BLaER1 (cell line): Measurements from ENCODE around the gene EIF5.

Source experiments
- H3K27ac ChIP-seq: shearing (Covaris generic); formaldehyde crosslinking; 2 replicates; pipeline ENCODE4 v1.8.1; 2022
- H3K27me3 ChIP-seq: shearing (Covaris generic); formaldehyde crosslinking; 2 replicates; pipeline ENCODE4 v1.8.1; 2022
- H3K36me3 ChIP-seq: shearing (Covaris generic); formaldehyde crosslinking; 2 replicates; pipeline ENCODE4 v1.8.1; 2022
- H3K4me1 ChIP-seq: shearing (Covaris generic); formaldehyde crosslinking; 2 replicates; pipeline ENCODE4 v1.8.1; 2022
- H3K4me2 ChIP-seq: shearing (Covaris generic); formaldehyde crosslinking; 2 replicates; pipeline ENCODE4 v1.8.1; 2022
- H3K4me3 ChIP-seq: shearing (Covaris generic); formaldehyde crosslinking; 2 replicates; pipeline ENCODE4 v1.8.1; 2022
- H3K9ac ChIP-seq: shearing (Covaris generic); formaldehyde crosslinking; 2 replicates; pipeline ENCODE4 v1.8.1; 2022
- H3K9me3 ChIP-seq: shearing (Covaris generic); formaldehyde crosslinking; 2 replicates; pipeline ENCODE4 v1.8.1; 2022
- H4K20me1 ChIP-seq: shearing (Covaris generic); formaldehyde crosslinking; 2 replicates; pipeline ENCODE4 v1.8.1; 2022
- Cebpa-rat ChIP-seq: shearing (Covaris generic); IDR thresholded peaks from 2 replicates; pipeline ENCODE4 v1.8.1; 2022

The EIF5 gene

GRCh38 chr14:103361867-103362266 is 27.8 kb downstream of the EIF5 start:
- Histone ChIP-seq H3K4me1 (no peaks in the 10 kb centered on the region), H3K9ac (no peak overlapping the region), H3K27ac (no peak overlapping the region), H3K9me3 (peaks cover 33% of the 10 kb centered on the region), H3K4me2 (no peak overlapping the region), H3K36me3 (no peaks in the 10 kb centered on the region), H4K20me1 (no peaks in the 10 kb centered on the region), H3K27me3 (no peaks in the 10 kb centered on the region), H3K4me3 (no peak overlapping the region)
- 0 out of 2 replicates have a peak, but pooled peaks have one; percentile 6 for TF ChIP-seq Cebpa-rat

- TF ChIP-seq Cebpa-rat, result no peak
- H4K20me1 ChIP-seq, result no peaks in the 10 kb centered on the region
- no peak overlapping the region for H3K27ac ChIP-seq
- H3K4me2 ChIP-seq, result no peak overlapping the region
- H3K4me3 ChIP-seq, result no peak overlapping the region
- no peaks in the 10 kb centered on the region for H3K27me3 ChIP-seq
- no peaks in the 10 kb centered on the region for H3K36me3 ChIP-seq
- H3K9me3 ChIP-seq, result peaks cover 33% of the 10 kb centered on the region
- H3K4me1 ChIP-seq, result no peaks in the 10 kb centered on the region
- H3K9ac ChIP-seq, result no peak overlapping the region
Observed at GRCh38 chr14:103362780-103363179, 28.7 kb downstream of the EIF5 start.

- H3K4me3 ChIP-seq, result no peak overlapping the region
- H3K4me2 ChIP-seq, result no peak overlapping the region
- H3K36me3 ChIP-seq, result no peaks in the 10 kb centered on the region
- no peak for TF ChIP-seq Cebpa-rat
- no peaks in the 10 kb centered on the region for H4K20me1 ChIP-seq
- peaks cover 16% of the 10 kb centered on the region for H3K9me3 ChIP-seq
- no peaks in the 10 kb centered on the region for H3K4me1 ChIP-seq
- no peak overlapping the region for H3K9ac ChIP-seq
- H3K27me3 ChIP-seq, result no peaks in the 10 kb centered on the region
- H3K27ac ChIP-seq, result no peak overlapping the region
Observed at GRCh38 chr14:103366741-103367140, 32.7 kb downstream of the EIF5 start.

- H3K27ac ChIP-seq, result no peak overlapping the region
- no peak for TF ChIP-seq Cebpa-rat
- H3K36me3 ChIP-seq, result no peaks in the 10 kb centered on the region
- no peaks in the 10 kb centered on the region for H3K27me3 ChIP-seq
- H3K4me2 ChIP-seq, result no peak overlapping the region
- no peak overlapping the region for H3K4me3 ChIP-seq
- no peaks in the 10 kb centered on the region for H3K4me1 ChIP-seq
- no peaks in the 10 kb centered on the region for H4K20me1 ChIP-seq
- no peak overlapping the region for H3K9ac ChIP-seq
- peaks cover 6% of the 10 kb centered on the region for H3K9me3 ChIP-seq
Observed at GRCh38 chr14:103367995-103368394, 34.0 kb downstream of the EIF5 start.

- no peak for TF ChIP-seq Cebpa-rat
- H3K27ac ChIP-seq, result no peak overlapping the region
- no peaks in the 10 kb centered on the region for H4K20me1 ChIP-seq
- no peaks in the 10 kb centered on the region for H3K36me3 ChIP-seq
- no peaks in the 10 kb centered on the region for H3K4me1 ChIP-seq
- no peak overlapping the region for H3K4me3 ChIP-seq
- no peak overlapping the region for H3K4me2 ChIP-seq
- no peaks in the 10 kb centered on the region for H3K9me3 ChIP-seq
- no peaks in the 10 kb centered on the region for H3K27me3 ChIP-seq
- H3K9ac ChIP-seq, result no peak overlapping the region
Observed at GRCh38 chr14:103370087-103370486, 36.0 kb downstream of the EIF5 start.

- H3K27ac ChIP-seq, result no peak overlapping the region
- H3K4me3 ChIP-seq, result no peak overlapping the region
- no peaks in the 10 kb centered on the region for H3K27me3 ChIP-seq
- H3K9me3 ChIP-seq, result no peaks in the 10 kb centered on the region
- H3K9ac ChIP-seq, result no peak overlapping the region
- no peaks in the 10 kb centered on the region for H3K4me1 ChIP-seq
- H3K36me3 ChIP-seq, result no peaks in the 10 kb centered on the region
- no peak overlapping the region for H3K4me2 ChIP-seq
- H4K20me1 ChIP-seq, result no peaks in the 10 kb centered on the region
- TF ChIP-seq Cebpa-rat, result no peak
Observed at GRCh38 chr14:103372017-103372416, 38.0 kb downstream of the EIF5 start.

GRCh38 chr14:103372552-103373304 is 38.7 kb downstream of the EIF5 start:
- H3K27me3 ChIP-seq, result no peaks in the 10 kb centered on the region
- no peak overlapping the region for H3K4me2 ChIP-seq
- no peak overlapping the region for H3K9ac ChIP-seq
- no peaks in the 10 kb centered on the region for H3K36me3 ChIP-seq
- TF ChIP-seq Cebpa-rat, result no peak
- H4K20me1 ChIP-seq, result no peaks in the 10 kb centered on the region
- no peaks in the 10 kb centered on the region for H3K4me1 ChIP-seq
- no peak overlapping the region for H3K4me3 ChIP-seq
- H3K27ac ChIP-seq, result no peak overlapping the region
- H3K9me3 ChIP-seq, result no peaks in the 10 kb centered on the region

GRCh38 chr14:103374121-103374520 is 40.1 kb downstream of the EIF5 start:
- no peaks in the 10 kb centered on the region for H3K9me3 ChIP-seq
- H4K20me1 ChIP-seq, result no peaks in the 10 kb centered on the region
- H3K36me3 ChIP-seq, result no peaks in the 10 kb centered on the region
- no peak for TF ChIP-seq Cebpa-rat
- no peak overlapping the region for H3K4me3 ChIP-seq
- H3K27ac ChIP-seq, result no peak overlapping the region
- no peak overlapping the region for H3K4me2 ChIP-seq
- H3K9ac ChIP-seq, result no peak overlapping the region
- no peaks in the 10 kb centered on the region for H3K27me3 ChIP-seq
- H3K4me1 ChIP-seq, result no peaks in the 10 kb centered on the region

- no peaks in the 10 kb centered on the region for H3K27me3 ChIP-seq
- H3K27ac ChIP-seq, result no peak overlapping the region
- TF ChIP-seq Cebpa-rat, result no peak
- no peaks in the 10 kb centered on the region for H3K4me1 ChIP-seq
- no peaks in the 10 kb centered on the region for H3K9me3 ChIP-seq
- no peak overlapping the region for H3K9ac ChIP-seq
- no peak overlapping the region for H3K4me2 ChIP-seq
- H3K4me3 ChIP-seq, result no peak overlapping the region
- no peaks in the 10 kb centered on the region for H4K20me1 ChIP-seq
- no peaks in the 10 kb centered on the region for H3K36me3 ChIP-seq
Observed at GRCh38 chr14:103377522-103378037, 43.5 kb downstream of the EIF5 start.

GRCh38 chr14:103378038-103378854 is 44.2 kb downstream of the EIF5 start:
- no peak overlapping the region for H3K27ac ChIP-seq
- no peaks in the 10 kb centered on the region for H3K36me3 ChIP-seq
- no peaks in the 10 kb centered on the region for H3K27me3 ChIP-seq
- H3K9ac ChIP-seq, result no peak overlapping the region
- no peak overlapping the region for H3K4me2 ChIP-seq
- no peak overlapping the region for H3K4me3 ChIP-seq
- H4K20me1 ChIP-seq, result no peaks in the 10 kb centered on the region
- H3K4me1 ChIP-seq, result no peaks in the 10 kb centered on the region
- no peaks in the 10 kb centered on the region for H3K9me3 ChIP-seq
- TF ChIP-seq Cebpa-rat, result no peak
